HG02798 (cell line): Measurements from ENCODE around the gene CREBRF.
"Not testable (repeated sequence)": the region's sequence is repeated elsewhere in the genome, so short reads cannot be mapped to it uniquely, and the experiment has no call there.

Experiments
- ATAC-seq: cut with Tn5 transposase; IDR thresholded peaks from one replicate; pipeline ENCODE4 v1.9.1; 2021; ENCODE audit warnings: mild to moderate bottlenecking; ENCODE audit not compliant: unreplicated experiment, poor library complexity

Gene CREBRF

GRCh38 chr5:173152547-173152946 lies 96.4 kb downstream of the CREBRF start:
- no peak for ATAC-seq

- no peak for ATAC-seq
Observed at GRCh38 chr5:173153842-173154241, 97.7 kb downstream of the CREBRF start.

- not testable (repeated sequence) for ATAC-seq
Observed at GRCh38 chr5:173154619-173155018, 98.5 kb downstream of the CREBRF start.

GRCh38 chr5:173155912-173156311 lies 99.8 kb downstream of the CREBRF start:
- no peak for ATAC-seq

GRCh38 chr5:173158366-173158765 lies 102.2 kb downstream of the CREBRF start:
- no peak for ATAC-seq

- no peak for ATAC-seq
Observed at GRCh38 chr5:173159256-173159655, 103.1 kb downstream of the CREBRF start.

GRCh38 chr5:173161148-173161547 lies 105.0 kb downstream of the CREBRF start:
- ATAC-seq = no peak

GRCh38 chr5:173163219-173163618 lies 107.1 kb downstream of the CREBRF start:
- ATAC-seq = no peak

GRCh38 chr5:173165177-173166016 lies 109.2 kb downstream of the CREBRF start:
- ATAC-seq = no peak

- no peak for ATAC-seq
Observed at GRCh38 chr5:173172166-173172565, 116.0 kb downstream of the CREBRF start.

- no peak for ATAC-seq
Observed at GRCh38 chr5:173175523-173175922, 119.4 kb downstream of the CREBRF start.

- no peak for ATAC-seq
Observed at GRCh38 chr5:173178369-173178910, 122.3 kb downstream of the CREBRF start.

GRCh38 chr5:173180331-173180730 lies 124.2 kb downstream of the CREBRF start:
- no peak for ATAC-seq

GRCh38 chr5:173187054-173187743 lies 131.0 kb downstream of the CREBRF start:
- no peak for ATAC-seq

GRCh38 chr5:173188280-173188679 lies 132.1 kb downstream of the CREBRF start:
- ATAC-seq = no peak
